B cell (primary cell): ENCODE measurements around the gene AK3. TPM values are rescaled to one million over a fixed set of nuclear protein-coding genes. Genes with fewer than 3 reads are reported as not detected.
"Not testable (repeated sequence)": the region's sequence is repeated elsewhere in the genome, so short reads cannot be mapped to it uniquely, and the experiment has no call there.

Experiments used
- ATAC-seq: fragments of 200-7000 bp; cut with Tn5 transposase; one replicate; pipeline ENCODE4 v1.10.0; 2021; ENCODE audit warnings: low read depth, mild to moderate bottlenecking, moderate number of reproducible peaks, moderate library complexity
- CTCF ChIA-PET: fragments of 350-600 bp; sonication (Branson Sonifier 250); formaldehyde crosslinking; loops from one replicate; lab custom pipeline; 2021; ENCODE audit warnings: antibody characterized with exemption, inconsistent platforms; lab: Charles Lee
- POLR2A ChIA-PET: fragments of 350-600 bp; sonication (Branson Sonifier 250); formaldehyde crosslinking; loops from one replicate; lab custom pipeline; 2021; ENCODE audit warnings: antibody characterized with exemption; lab: Charles Lee
- DNase-seq: peaks from one replicate; pipeline ENCODE4 v3.0.0; 2013
- H2AFZ ChIP-seq: 2 replicates; pipeline ENCODE4 v1.6.1; 2012; ENCODE audit warnings: mild to moderate bottlenecking, low read depth, low read length; ENCODE audit not compliant: insufficient read depth, poor library complexity, severe bottlenecking
- H3K27ac ChIP-seq, 2 donors: 1 replicate in 1 of 2; 2 replicates in 1 of 2; pipeline ENCODE4 v1.5.1; 2012 to 2013; ENCODE audit warnings: low read length in 2 of 2, mild to moderate bottlenecking in 2 of 2, moderate library complexity in 1 of 2
- H3K27me3 ChIP-seq, 4 experiments: fragments of 200-600 bp in 1 of 4; sonication (generic) in 1 of 4; replicated peaks in 1 of 4; 1 replicate in 2 of 4; 2 replicates in 2 of 4; pipeline versions ENCODE4 v1.6.1 to v1.7.0; 2013 to 2016; ENCODE audit warnings: low read length in 3 of 4, mild to moderate bottlenecking in 2 of 4, mixed read lengths in 1 of 4, moderate library complexity in 1 of 4; ENCODE audit not compliant: insufficient read depth in 4 of 4, control insufficient read depth in 3 of 4; ENCODE audit errors: control extremely low read depth in 1 of 4
- H3K36me3 ChIP-seq, 2 experiments: replicated peaks in 1 of 2; 1 replicate in 1 of 2; 2 replicates in 1 of 2; pipeline versions ENCODE4 v1.6.1 to v1.7.1; 2013; ENCODE audit warnings: low read length in 1 of 2; ENCODE audit not compliant: insufficient read depth in 2 of 2, control insufficient read depth in 1 of 2; ENCODE audit errors: control extremely low read depth in 1 of 2, extremely low read depth in 1 of 2
- H3K4me1 ChIP-seq, 2 donors: fragments of 200-600 bp in 1 of 2; sonication (generic) in 1 of 2; 1 replicate in 1 of 2; 2 replicates in 1 of 2; pipeline versions ENCODE4 v1.5.1 to v1.6.1; 2013 to 2017; ENCODE audit warnings: low read length in 2 of 2; ENCODE audit not compliant: control insufficient read depth in 2 of 2, insufficient read depth in 2 of 2
- H3K4me2 ChIP-seq: replicated peaks from 2 replicates; pipeline ENCODE3; 2012; ENCODE audit warnings: mild to moderate bottlenecking, low read depth, low read length; ENCODE audit not compliant: poor library complexity, severe bottlenecking
- H3K4me3 ChIP-seq, 5 experiments: fragments of 200-600 bp in 1 of 5; sonication (generic) in 1 of 5; 1 replicate in 3 of 5; 2 replicates in 2 of 5; pipeline versions ENCODE4 v1.5.1 to v1.7.0; 2011 to 2016; ENCODE audit warnings: low read length in 4 of 5, mild to moderate bottlenecking in 4 of 5, low read depth in 2 of 5, control low read depth in 1 of 5, moderate library complexity in 1 of 5; ENCODE audit not compliant: insufficient read depth in 1 of 5; ENCODE audit errors: control extremely low read depth in 1 of 5, extremely low read depth in 1 of 5
- H3K79me2 ChIP-seq: fragments of 200-600 bp; sonication (generic); one replicate; pipeline ENCODE4 v1.6.0; 2016; ENCODE audit warnings: low read length; ENCODE audit not compliant: control insufficient read depth, insufficient read depth
- H3K9ac ChIP-seq: fragments of 200-600 bp; sonication (generic); 2 replicates; pipeline ENCODE4 v1.6.1; 2017; ENCODE audit warnings: mild to moderate bottlenecking, low read length, moderate library complexity
- H3K9me3 ChIP-seq, 3 donors: one replicate each; pipeline versions ENCODE4 v1.6.1 to v1.7.1; 2013; ENCODE audit warnings: low read length in 2 of 3; ENCODE audit not compliant: control insufficient read depth in 2 of 3, insufficient read depth in 1 of 3; ENCODE audit errors: control extremely low read depth in 1 of 3
- H4K20me1 ChIP-seq: 2 replicates; pipeline ENCODE4 v1.6.0; 2012; ENCODE audit warnings: mild to moderate bottlenecking, low read length; ENCODE audit not compliant: insufficient read depth, control insufficient read depth, poor library complexity, severe bottlenecking
- H3K27ac Mint-ChIP-seq: one replicate; pipeline ENCODE4 v1.8.0; 2021; ENCODE audit warnings: mixed read lengths
- H3K27me3 Mint-ChIP-seq: one replicate; pipeline ENCODE4 v1.8.0; 2021; ENCODE audit warnings: mixed read lengths
- H3K4me1 Mint-ChIP-seq: one replicate; pipeline ENCODE4 v1.8.0; 2021; ENCODE audit warnings: mixed read lengths
- H3K4me3 Mint-ChIP-seq: one replicate; pipeline ENCODE4 v1.8.0; 2021; ENCODE audit warnings: mixed read lengths
- H3K9me3 Mint-ChIP-seq: one replicate; pipeline ENCODE4 v1.8.0; 2022; ENCODE audit warnings: mixed read lengths; ENCODE audit not compliant: insufficient read depth
- EZH2 ChIP-seq: IDR thresholded peaks from 2 replicates; pipeline ENCODE4 v1.6.1; 2012; ENCODE audit warnings: borderline replicate concordance, low read depth, mild to moderate bottlenecking, moderate library complexity, low read length; ENCODE audit not compliant: insufficient read depth, poor library complexity, severe bottlenecking
- WGBS: methylation state at CpG from one replicate; pipeline ENCODE4 v1.1.5; 2013; ENCODE audit warnings: missing lambda C conversion rate; ENCODE audit not compliant: insufficient coverage; 5-methylcytosine and 5-hydroxymethylcytosine counted together
- intact Hi-C: fragments of 100-400 bp; cut with micrococcal nuclease; formaldehyde crosslinking; loops from one replicate; pipeline ENCODE4 v1.10.0; 2022
- polyA plus RNA-seq: library from polyadenylated mRNA; depleted of rRNA; stranded (reverse); fragments of >200 nt; gene quantifications from 2 replicates; pipeline ENCODE4 v1.2.3, GENCODE V29; 2012
- total RNA-seq, 2 donors: library from RNA; stranded (reverse); fragments of 120-200 nt in 1 of 2; gene quantifications; 1 replicate in 1 of 2; 2 replicates in 1 of 2; pipeline versions ENCODE4 v1.2.3 to v1.2.4, GENCODE V29; 2013 to 2022
- TF ChIP-seq, protein P1 (sequence below): fragments of 200-600 bp; IDR thresholded peaks from one replicate; pipeline ENCODE4 v1.8.0; 2022; ENCODE audit warnings: antibody characterized with exemption, mild to moderate bottlenecking

The AK3 gene
- total and polyA plus RNA-seq, 2 donors (not counting 1 experiment from before 2014, with no cell fraction given) = 9.9 to 22.9 TPM

DNA sequence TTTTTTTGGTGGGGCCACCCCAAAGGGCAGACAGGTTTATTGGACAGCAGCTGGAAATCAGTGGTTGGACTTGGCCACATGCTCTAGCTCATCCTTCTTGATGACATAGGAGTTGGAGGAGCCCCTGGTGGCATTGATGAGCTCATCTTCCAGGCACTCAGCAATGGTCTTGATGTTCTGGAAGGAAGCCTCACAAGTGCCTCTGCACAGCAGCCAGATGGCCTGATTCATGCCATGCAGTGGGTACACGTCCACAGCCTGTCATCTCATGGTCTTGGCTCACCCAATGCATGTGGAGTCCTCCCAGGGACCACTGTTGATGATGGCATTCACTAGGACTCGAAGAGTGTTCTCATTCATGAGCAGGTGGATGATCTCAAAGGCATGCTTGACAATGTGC, 40.4 kb upstream of the AK3 start:
- Histone ChIP-seq H3K27me3 (peaks cover 0 to 8% (median 0%) of the 10 kb centered on the region in 4 experiments), H2AFZ (no peak overlapping the region), H4K20me1 (no peaks in the 10 kb centered on the region), H3K4me1 (no peaks in the 10 kb centered on the region), H3K4me3 (no peak overlapping the region), H3K9ac (no peak overlapping the region), H3K4me2 (no peak overlapping the region), H3K79me2 (no peaks in the 10 kb centered on the region), H3K27ac (no peak overlapping the region), H3K36me3 (no peaks in the 10 kb centered on the region), H3K9me3 (peaks cover 0 to 3% (median 0%) of the 10 kb centered on the region in 3 donors)
- POLR2A ChIA-PET = no interaction called here
- H3K4me3 Mint-ChIP-seq = no peak overlapping the region
- DNase-seq (no peak), ATAC-seq (no peak)
- intact Hi-C loops = no loop called here
- CTCF ChIA-PET = interaction anchor here (0.6 to 1.0 kb wide), 2 partner anchors 143 to 648 kb away, joined by 3 read pairs; no protein-coding TSS in a partner anchor
- H3K27ac Mint-ChIP-seq = no peak overlapping the region
- H3K4me1 Mint-ChIP-seq = no peaks in the 10 kb centered on the region
- WGBS = 54% methylated on average over 2 of the region's 2 CpGs
- no peak for TF ChIP-seq EZH2
- TF ChIP-seq, protein P1, sequence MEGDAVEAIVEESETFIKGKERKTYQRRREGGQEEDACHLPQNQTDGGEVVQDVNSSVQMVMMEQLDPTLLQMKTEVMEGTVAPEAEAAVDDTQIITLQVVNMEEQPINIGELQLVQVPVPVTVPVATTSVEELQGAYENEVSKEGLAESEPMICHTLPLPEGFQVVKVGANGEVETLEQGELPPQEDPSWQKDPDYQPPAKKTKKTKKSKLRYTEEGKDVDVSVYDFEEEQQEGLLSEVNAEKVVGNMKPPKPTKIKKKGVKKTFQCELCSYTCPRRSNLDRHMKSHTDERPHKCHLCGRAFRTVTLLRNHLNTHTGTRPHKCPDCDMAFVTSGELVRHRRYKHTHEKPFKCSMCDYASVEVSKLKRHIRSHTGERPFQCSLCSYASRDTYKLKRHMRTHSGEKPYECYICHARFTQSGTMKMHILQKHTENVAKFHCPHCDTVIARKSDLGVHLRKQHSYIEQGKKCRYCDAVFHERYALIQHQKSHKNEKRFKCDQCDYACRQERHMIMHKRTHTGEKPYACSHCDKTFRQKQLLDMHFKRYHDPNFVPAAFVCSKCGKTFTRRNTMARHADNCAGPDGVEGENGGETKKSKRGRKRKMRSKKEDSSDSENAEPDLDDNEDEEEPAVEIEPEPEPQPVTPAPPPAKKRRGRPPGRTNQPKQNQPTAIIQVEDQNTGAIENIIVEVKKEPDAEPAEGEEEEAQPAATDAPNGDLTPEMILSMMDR = no peak
- peaks cover 13% of the 10 kb centered on the region for H3K27me3 Mint-ChIP-seq
- no peaks in the 10 kb centered on the region for H3K9me3 Mint-ChIP-seq

DNA sequence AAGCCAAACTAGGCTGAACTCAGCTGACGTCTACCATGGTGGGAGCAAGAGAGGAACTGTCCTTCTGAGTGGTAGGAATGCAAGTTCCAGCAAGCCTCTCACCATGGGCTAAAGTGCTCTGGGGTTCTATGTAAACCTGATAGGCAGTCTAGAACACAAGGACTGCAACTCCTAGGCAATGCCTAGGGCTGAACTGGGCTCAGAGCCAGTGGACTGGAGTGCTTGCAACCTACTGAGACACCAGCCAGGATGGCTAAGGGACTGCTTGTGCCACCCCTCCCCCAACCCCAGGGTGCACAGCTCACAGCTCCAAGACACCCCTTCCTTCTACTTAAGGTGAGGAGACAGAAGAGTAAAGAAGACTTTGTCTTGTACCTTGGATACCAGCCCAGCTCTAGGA, 39.6 kb upstream of the AK3 start:
- Histone ChIP-seq H3K4me2 (no peak overlapping the region), H3K4me1 (no peaks in the 10 kb centered on the region), H3K9me3 (peaks cover 0 to 3% (median 0%) of the 10 kb centered on the region in 3 donors), H3K27ac (no peak overlapping the region), H3K79me2 (no peaks in the 10 kb centered on the region), H3K9ac (no peak overlapping the region), H4K20me1 (no peaks in the 10 kb centered on the region), H3K4me3 (no peak overlapping the region), H3K36me3 (no peaks in the 10 kb centered on the region), H2AFZ (no peak overlapping the region), H3K27me3 (peaks cover 0 to 8% (median 0%) of the 10 kb centered on the region in 4 experiments)
- POLR2A ChIA-PET = no interaction called here
- DNase-seq = no peak
- CTCF ChIA-PET = no interaction called here
- H3K27ac Mint-ChIP-seq = no peak overlapping the region
- 92% methylated on average over 1 of the region's 1 CpG for WGBS
- intact Hi-C loops = no loop called here
- no peak overlapping the region for H3K4me3 Mint-ChIP-seq
- TF ChIP-seq EZH2 = no peak
- TF ChIP-seq, protein P1 = no peak
- H3K27me3 Mint-ChIP-seq = peaks cover 12% of the 10 kb centered on the region
- no peak for ATAC-seq
- no peaks in the 10 kb centered on the region for H3K9me3 Mint-ChIP-seq
- no peaks in the 10 kb centered on the region for H3K4me1 Mint-ChIP-seq

DNA sequence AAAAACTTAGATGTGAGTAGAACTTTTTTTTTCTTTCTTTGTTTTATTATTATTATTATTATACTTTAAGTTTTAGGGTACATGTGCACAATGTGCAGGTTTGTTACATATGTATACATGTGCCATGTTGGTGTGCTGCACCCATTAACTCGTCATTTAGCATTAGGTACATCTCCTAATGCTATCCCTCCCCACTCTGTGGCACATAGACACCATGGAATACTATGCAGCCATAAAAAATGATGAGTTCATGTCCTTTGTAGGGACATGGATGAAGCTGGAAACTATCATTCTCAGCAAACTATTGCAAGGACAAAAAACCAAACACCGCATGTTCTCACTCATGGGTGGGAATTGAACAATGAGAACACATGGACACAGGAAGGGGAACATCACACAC, 34.0 kb upstream of the AK3 start:
- H3K4me3 ChIP-seq, H2AFZ ChIP-seq, H3K4me2 ChIP-seq, POLR2A ChIA-PET, H3K27me3 ChIP-seq, DNase-seq, H3K27ac Mint-ChIP-seq, intact Hi-C loops, H3K4me3 Mint-ChIP-seq, H3K27me3 Mint-ChIP-seq, H3K4me1 Mint-ChIP-seq, H3K9me3 Mint-ChIP-seq, CTCF ChIA-PET, H3K4me1 ChIP-seq, H3K9me3 ChIP-seq, H3K79me2 ChIP-seq, H3K27ac ChIP-seq, ATAC-seq, H3K9ac ChIP-seq, H4K20me1 ChIP-seq, H3K36me3 ChIP-seq: not testable (repeated sequence)
- WGBS = no CpG with 5 or more reads among the region's 2 CpGs
